ENCODE data around the gene TMOD2.
"Not testable (repeated sequence)": the region's sequence is repeated elsewhere in the genome, so short reads cannot be mapped to it uniquely, and the experiment has no call there.

Gene TMOD2

DNA sequence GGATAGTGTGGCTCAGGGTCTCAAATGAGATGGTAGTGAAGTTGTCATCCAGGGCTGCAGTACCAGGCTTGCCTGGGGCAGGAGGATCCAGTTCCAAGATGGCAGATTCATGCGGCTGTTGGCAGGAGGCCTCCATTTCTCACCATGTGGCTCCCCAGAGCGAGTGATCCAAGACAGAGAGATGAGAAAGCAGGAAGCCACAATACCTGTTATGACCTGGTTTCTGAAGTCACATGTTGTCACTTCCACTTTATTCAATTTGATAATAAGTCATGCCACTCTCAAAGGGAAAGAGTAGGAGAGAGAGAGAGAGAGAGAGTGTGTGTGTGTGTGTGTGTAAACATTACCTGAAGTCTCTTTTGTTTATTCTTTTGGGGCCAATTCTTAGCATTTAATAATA is 30.1 kb downstream of the TMOD2 start:
- no peak overlapping the region for H3K4me3 ChIP-seq (ENCODE audit: low read depth, low read length)
- TF ChIP-seq, protein P1, sequence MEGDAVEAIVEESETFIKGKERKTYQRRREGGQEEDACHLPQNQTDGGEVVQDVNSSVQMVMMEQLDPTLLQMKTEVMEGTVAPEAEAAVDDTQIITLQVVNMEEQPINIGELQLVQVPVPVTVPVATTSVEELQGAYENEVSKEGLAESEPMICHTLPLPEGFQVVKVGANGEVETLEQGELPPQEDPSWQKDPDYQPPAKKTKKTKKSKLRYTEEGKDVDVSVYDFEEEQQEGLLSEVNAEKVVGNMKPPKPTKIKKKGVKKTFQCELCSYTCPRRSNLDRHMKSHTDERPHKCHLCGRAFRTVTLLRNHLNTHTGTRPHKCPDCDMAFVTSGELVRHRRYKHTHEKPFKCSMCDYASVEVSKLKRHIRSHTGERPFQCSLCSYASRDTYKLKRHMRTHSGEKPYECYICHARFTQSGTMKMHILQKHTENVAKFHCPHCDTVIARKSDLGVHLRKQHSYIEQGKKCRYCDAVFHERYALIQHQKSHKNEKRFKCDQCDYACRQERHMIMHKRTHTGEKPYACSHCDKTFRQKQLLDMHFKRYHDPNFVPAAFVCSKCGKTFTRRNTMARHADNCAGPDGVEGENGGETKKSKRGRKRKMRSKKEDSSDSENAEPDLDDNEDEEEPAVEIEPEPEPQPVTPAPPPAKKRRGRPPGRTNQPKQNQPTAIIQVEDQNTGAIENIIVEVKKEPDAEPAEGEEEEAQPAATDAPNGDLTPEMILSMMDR (IDR thresholded peaks at IDR 0.05; ENCODE audit: low read depth, low read length) = no peak
- TF ChIP-seq MYC (IDR thresholded peaks at IDR 0.05; ENCODE audit: low read depth, low read length) (no peak), POLR2A (IDR thresholded peaks at IDR 0.05; ENCODE audit: extremely low read depth, insufficient read length) (no peak)
- TF ChIP-seq, protein P2, sequence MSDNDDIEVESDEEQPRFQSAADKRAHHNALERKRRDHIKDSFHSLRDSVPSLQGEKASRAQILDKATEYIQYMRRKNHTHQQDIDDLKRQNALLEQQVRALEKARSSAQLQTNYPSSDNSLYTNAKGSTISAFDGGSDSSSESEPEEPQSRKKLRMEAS (IDR thresholded peaks at IDR 0.05; ENCODE audit: low read depth, low read length) = no peak
- DNase-seq (ENCODE audit: low read depth) = no peak

DNA sequence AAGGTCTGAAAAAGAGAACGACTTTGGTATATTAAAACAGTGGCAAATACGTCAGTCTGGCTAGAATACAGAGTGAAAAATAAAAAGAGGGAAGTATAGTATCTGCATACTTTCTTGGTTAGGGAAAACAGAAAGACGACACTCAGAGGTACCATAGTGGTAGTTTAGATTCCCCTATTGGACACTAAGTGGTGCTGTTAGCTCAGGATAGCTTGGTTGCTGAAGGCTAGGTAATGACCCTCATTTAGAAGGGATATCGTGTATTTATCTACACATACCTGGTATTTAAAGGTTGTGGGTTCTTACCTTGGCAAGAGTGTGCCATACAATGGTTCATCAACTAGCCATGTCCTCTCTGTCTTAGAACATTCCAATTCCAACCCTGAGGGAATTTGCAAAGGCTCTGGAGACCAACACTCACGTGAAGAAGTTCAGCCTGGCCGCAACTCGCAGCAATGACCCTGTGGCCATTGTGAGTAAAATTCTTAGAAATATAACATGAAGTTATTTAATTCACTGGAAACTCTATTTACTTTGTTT is 31.0 kb downstream of the TMOD2 start:
- TF ChIP-seq, protein P1 (IDR thresholded peaks at IDR 0.05; ENCODE audit: low read depth, low read length) = peak; percentile 36
- TF ChIP-seq, protein P2 (IDR thresholded peaks at IDR 0.05; ENCODE audit: low read depth, low read length) = no peak
- no peak overlapping the region for H3K4me3 ChIP-seq (ENCODE audit: low read depth, low read length)
- DNase-seq (ENCODE audit: low read depth) = peak; percentile 55

DNA sequence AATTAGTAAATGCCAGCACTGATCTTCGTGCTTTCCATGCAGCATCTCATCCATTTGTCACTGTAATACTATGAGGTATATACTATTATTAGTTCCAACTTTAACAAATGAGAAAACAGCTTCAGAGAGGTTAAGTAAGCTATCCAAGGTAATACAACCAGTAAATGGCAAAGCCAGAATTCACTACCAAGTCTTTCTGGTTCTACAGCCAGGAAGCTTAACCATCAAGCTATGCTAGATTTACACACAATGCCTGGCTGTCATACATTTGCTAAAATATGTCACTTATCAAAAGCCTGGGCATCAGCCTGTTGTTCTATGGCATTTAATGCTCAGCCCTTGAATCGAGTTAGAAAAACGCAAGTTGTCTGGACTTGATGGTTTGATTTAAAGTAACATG is 32.6 kb downstream of the TMOD2 start:
- TF ChIP-seq, protein P2 (IDR thresholded peaks at IDR 0.05; ENCODE audit: low read depth, low read length) = no peak
- TF ChIP-seq POLR2A (IDR thresholded peaks at IDR 0.05; ENCODE audit: extremely low read depth, insufficient read length) = no peak
- no peak for TF ChIP-seq MYC (IDR thresholded peaks at IDR 0.05; ENCODE audit: low read depth, low read length)
- TF ChIP-seq, protein P1 (IDR thresholded peaks at IDR 0.05; ENCODE audit: low read depth, low read length) = no peak
- no peak overlapping the region for H3K4me3 ChIP-seq (ENCODE audit: low read depth, low read length)
- DNase-seq (ENCODE audit: low read depth) = no peak

DNA sequence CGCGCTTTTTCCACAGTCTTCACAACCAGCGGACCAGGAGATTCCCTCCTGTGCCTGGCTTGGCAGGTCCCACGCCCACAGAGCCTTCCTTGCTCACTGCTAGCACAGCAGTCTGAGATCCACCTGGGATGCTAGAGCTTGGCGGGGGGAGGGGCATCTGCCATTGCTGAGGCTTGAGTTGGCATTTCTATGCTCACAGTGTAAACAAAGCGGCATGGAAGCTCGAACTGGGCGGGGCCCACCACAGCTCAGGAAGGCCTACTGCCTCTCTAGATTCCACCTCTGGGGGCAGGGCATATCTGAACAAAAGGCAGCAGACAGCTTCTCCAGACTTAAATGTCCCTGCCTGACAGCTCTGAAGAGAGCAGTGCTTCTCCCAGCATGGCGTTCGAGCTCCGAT is 35.7 kb downstream of the TMOD2 start:
- not testable (repeated sequence) for DNase-seq (ENCODE audit: low read depth); H3K4me3 ChIP-seq (ENCODE audit: low read depth, low read length)

DNA sequence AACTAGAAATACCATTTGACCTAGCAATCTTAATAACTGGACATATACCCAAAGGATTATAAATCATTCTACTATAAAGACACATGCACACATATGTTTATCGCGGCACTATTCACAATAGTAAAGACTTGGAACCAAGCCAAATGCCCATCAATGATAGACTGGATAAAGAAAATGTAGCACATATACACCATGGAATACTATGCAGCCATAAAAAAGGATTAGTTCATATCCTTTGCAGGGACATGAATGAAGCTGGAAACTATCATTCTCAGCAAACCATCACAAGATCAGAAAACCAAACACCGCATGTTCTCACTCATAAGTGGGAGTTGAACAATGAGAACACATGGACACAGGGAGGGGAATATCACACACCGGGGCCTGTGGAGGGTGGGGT is 41.1 kb downstream of the TMOD2 start:
- H3K4me3 ChIP-seq (ENCODE audit: low read depth, low read length); DNase-seq (ENCODE audit: low read depth): not testable (repeated sequence)

DNA sequence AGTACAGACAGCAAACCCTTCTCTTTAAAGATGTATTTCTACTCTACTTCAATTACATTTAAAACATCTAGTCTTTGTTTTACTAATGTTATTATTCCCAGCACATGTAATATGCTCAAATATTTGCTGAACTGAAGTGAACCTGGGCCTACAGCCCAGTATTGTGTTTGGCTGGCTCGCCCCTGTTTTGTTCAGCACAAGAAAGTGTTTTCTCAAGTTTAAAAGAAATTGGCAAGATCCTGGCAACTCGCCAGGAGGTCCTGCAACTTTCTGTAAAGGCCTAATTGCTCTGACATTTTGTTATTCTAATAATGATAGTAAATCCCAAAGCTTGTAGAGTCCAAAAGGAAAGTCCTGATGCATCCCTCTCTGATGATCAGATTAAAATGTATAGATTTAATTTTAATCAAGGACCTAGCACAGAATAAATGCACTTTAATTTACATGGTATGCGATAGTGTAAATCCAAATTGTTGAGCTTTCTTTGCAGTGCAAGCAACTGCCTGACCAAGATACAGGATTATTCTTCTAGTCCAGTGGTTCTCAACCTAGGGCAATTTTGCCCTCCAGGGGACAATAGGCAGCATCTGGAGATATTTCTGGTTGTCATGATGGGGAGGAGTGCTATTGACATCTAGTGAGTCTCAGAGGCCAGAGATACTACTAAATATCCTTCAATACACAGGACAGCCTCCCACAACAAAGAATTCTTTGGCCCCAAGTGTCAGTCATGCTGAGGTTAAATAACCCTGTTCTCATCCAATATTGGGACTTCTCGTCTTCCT is 42.3 kb downstream of the TMOD2 start:
- H3K4me3 ChIP-seq (ENCODE audit: low read depth, low read length) = no peak overlapping the region
- no peak for DNase-seq (ENCODE audit: low read depth)
- no peak for TF ChIP-seq MYC (IDR thresholded peaks at IDR 0.05; ENCODE audit: low read depth, low read length)
- TF ChIP-seq, protein P2 (IDR thresholded peaks at IDR 0.05; ENCODE audit: low read depth, low read length) = no peak

DNA sequence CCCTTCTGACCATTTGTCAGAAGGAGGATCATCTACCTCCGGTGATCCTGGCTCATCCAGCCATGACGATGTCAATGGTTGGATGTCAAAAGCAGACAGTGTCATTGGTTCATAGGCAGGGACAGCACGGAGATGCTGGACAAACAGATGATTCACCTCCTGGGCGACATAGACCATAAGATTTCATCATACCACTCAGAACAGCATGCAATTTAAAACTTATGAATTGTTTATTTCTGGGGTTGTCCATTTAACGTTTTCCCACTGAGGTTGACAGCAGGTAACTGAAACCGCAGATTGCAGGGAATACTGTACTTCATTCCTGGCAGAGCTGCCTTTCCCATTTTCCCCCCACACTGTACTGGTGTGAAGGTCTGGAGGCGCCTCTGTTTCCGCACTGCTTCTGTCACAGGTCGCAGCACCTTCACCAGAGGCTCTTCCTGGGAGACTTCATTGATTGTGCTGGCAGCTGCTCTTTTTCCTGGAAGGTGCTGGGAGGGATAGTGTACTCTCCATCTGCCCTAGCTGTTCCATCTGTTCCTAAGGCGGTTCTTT is 45.5 kb downstream of the TMOD2 start:
- no peak overlapping the region for H3K4me3 ChIP-seq (ENCODE audit: low read depth, low read length)
- peak; percentile 47 for DNase-seq (ENCODE audit: low read depth)
- no peak for TF ChIP-seq POLR2A (IDR thresholded peaks at IDR 0.05; ENCODE audit: extremely low read depth, insufficient read length)
- TF ChIP-seq, protein P1 (IDR thresholded peaks at IDR 0.05; ENCODE audit: low read depth, low read length) = no peak
- TF ChIP-seq, protein P2 (IDR thresholded peaks at IDR 0.05; ENCODE audit: low read depth, low read length) = no peak
- TF ChIP-seq MYC (IDR thresholded peaks at IDR 0.05; ENCODE audit: low read depth, low read length) = no peak
